OCI-LY7 (cell line): ENCODE measurements around the gene TBPL2.

ENCODE experiments used
- CTCF ChIP-seq: fragments of 200-600 bp; sonication (generic); conservative IDR thresholded peaks from 2 replicates; pipeline ENCODE4 v1.5.1; 2014; ENCODE audit warnings: mild to moderate bottlenecking, antibody characterized with exemption, low read length, moderate library complexity, mixed read lengths
- EZH2phosphoT487 ChIP-seq: fragments of 200-600 bp; sonication (generic); IDR thresholded peaks from 2 replicates; pipeline ENCODE4 v1.6.1; 2018; ENCODE audit warnings: low read depth, borderline replicate concordance, mild to moderate bottlenecking, mixed run types, antibody characterized with exemption, low read length, moderate library complexity, mixed read lengths

- TF ChIP-seq CTCF, result no peak
- TF ChIP-seq EZH2phosphoT487, result no peak
These were observed 29.6 kb upstream of the TBPL2 start for GRCh38 chr14:55470025-55470424.
